ENCODE results near the gene ALDH5A1.

Gene ALDH5A1

GRCh38 chr6:24504287-24504648, 9.5 kb downstream of the ALDH5A1 start:
- Histone ChIP-seq H3K36me3 (ENCODE audit: control insufficient read depth in 2 of 2, insufficient read depth in 1 of 2, low read length in 2 of 2) (peaks cover 14 to 18% of the 10 kb centered on the region in 2 experiments), H3K9me3 (ENCODE audit: control insufficient read depth, insufficient read depth, low read depth, low read length) (no peaks in the 10 kb centered on the region), H3K27ac (ENCODE audit: extremely low read depth, low read depth, low read length) (no peak overlapping the region), H3K4me1 (ENCODE audit: control insufficient read depth, insufficient read depth, low read length) (no peaks in the 10 kb centered on the region), H3K4me3 (ENCODE audit: low read depth, low read length) (no peak overlapping the region)
- POLR2A ChIA-PET, result no interaction called here
- CTCF ChIA-PET, result no interaction called here
- TF ChIP-seq KLF10 (tag by site-specific recombination; IDR thresholded peaks at IDR 0.05) (0 out of 2 replicates have a peak, but pooled peaks have one; percentile 30), ZIC2 (tag by site-specific recombination; IDR thresholded peaks at IDR 0.05) (no peak)

GRCh38 chr6:24504649-24505586, 10.1 kb downstream of the ALDH5A1 start:
- no peak overlapping the region for H3K4me3 ChIP-seq (ENCODE audit: low read depth, low read length)
- peak; percentile 10; the same call in 1 of the 2 replicates for TF ChIP-seq IKZF3 (tag by site-specific recombination; IDR thresholded peaks at IDR 0.05)
- TF ChIP-seq ZNF132 (tag by site-specific recombination; IDR thresholded peaks at IDR 0.05; ENCODE audit: borderline replicate concordance), result no peak
- H3K27ac ChIP-seq (ENCODE audit: extremely low read depth, low read depth, low read length), result no peak overlapping the region
- H3K9me3 ChIP-seq (ENCODE audit: control insufficient read depth, insufficient read depth, low read depth, low read length), result no peaks in the 10 kb centered on the region
- H3K36me3 ChIP-seq (ENCODE audit: control insufficient read depth in 2 of 2, insufficient read depth in 1 of 2, low read length in 2 of 2), result peaks cover 14 to 18% of the 10 kb centered on the region in 2 experiments
- POLR2A ChIA-PET, result no interaction called here
- CTCF ChIA-PET, result no interaction called here
- H3K4me1 ChIP-seq (ENCODE audit: control insufficient read depth, insufficient read depth, low read length), result no peaks in the 10 kb centered on the region

- CTCF ChIA-PET, result no interaction called here
- H3K36me3 ChIP-seq (ENCODE audit: control insufficient read depth in 2 of 2, insufficient read depth in 1 of 2, low read length in 2 of 2), result peaks cover 14 to 18% of the 10 kb centered on the region in 2 experiments
- TF ChIP-seq REST (tag by site-specific recombination; IDR thresholded peaks at IDR 0.05), result no peak
- TF ChIP-seq ZNF391 (tag by site-specific recombination; IDR thresholded peaks at IDR 0.05; ENCODE audit: borderline replicate concordance, low read depth), result no peak
- TF ChIP-seq, protein P1, sequence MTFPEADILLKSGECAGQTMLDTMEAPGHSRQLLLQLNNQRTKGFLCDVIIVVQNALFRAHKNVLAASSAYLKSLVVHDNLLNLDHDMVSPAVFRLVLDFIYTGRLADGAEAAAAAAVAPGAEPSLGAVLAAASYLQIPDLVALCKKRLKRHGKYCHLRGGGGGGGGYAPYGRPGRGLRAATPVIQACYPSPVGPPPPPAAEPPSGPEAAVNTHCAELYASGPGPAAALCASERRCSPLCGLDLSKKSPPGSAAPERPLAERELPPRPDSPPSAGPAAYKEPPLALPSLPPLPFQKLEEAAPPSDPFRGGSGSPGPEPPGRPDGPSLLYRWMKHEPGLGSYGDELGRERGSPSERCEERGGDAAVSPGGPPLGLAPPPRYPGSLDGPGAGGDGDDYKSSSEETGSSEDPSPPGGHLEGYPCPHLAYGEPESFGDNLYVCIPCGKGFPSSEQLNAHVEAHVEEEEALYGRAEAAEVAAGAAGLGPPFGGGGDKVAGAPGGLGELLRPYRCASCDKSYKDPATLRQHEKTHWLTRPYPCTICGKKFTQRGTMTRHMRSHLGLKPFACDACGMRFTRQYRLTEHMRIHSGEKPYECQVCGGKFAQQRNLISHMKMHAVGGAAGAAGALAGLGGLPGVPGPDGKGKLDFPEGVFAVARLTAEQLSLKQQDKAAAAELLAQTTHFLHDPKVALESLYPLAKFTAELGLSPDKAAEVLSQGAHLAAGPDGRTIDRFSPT (tag by site-specific recombination; IDR thresholded peaks at IDR 0.05), result no peak
- TF ChIP-seq ZNF621 (tag by site-specific recombination; IDR thresholded peaks at IDR 0.05), result no peak
- TF ChIP-seq, protein P2, sequence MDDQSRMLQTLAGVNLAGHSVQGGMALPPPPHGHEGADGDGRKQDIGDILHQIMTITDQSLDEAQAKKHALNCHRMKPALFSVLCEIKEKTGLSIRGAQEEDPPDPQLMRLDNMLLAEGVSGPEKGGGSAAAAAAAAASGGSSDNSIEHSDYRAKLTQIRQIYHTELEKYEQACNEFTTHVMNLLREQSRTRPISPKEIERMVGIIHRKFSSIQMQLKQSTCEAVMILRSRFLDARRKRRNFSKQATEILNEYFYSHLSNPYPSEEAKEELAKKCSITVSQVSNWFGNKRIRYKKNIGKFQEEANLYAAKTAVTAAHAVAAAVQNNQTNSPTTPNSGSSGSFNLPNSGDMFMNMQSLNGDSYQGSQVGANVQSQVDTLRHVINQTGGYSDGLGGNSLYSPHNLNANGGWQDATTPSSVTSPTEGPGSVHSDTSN (CRISPR knock-in tag; IDR thresholded peaks at IDR 0.05), result no peak
- no peak for TF ChIP-seq ZFP41 (tag by site-specific recombination; IDR thresholded peaks at IDR 0.05; ENCODE audit: borderline replicate concordance)
- no peak for TF ChIP-seq SETDB1 (IDR thresholded peaks at IDR 0.05; ENCODE audit: insufficient read length, low read length)
- TF ChIP-seq, protein P3, sequence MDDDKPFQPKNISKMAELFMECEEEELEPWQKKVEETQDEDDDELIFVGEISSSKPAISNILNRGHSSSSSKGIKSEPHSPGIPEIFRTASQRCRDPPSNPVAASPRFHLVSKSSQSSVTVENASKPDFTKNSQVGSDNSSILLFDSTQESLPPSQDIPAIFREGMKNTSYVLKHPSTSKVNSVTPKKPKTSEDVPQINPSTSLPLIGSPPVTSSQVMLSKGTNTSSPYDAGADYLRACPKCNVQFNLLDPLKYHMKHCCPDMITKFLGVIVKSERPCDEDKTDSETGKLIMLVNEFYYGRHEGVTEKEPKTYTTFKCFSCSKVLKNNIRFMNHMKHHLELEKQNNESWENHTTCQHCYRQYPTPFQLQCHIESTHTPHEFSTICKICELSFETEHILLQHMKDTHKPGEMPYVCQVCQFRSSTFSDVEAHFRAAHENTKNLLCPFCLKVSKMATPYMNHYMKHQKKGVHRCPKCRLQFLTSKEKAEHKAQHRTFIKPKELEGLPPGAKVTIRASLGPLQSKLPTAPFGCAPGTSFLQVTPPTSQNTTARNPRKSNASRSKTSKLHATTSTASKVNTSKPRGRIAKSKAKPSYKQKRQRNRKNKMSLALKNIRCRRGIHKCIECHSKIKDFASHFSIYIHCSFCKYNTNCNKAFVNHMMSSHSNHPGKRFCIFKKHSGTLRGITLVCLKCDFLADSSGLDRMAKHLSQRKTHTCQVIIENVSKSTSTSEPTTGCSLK (tag by site-specific recombination; IDR thresholded peaks at IDR 0.05), result no peak
- no peak for TF ChIP-seq KLF9 (tag by site-specific recombination; IDR thresholded peaks at IDR 0.05; ENCODE audit: low read depth)
- no peak for TF ChIP-seq ZNF791 (tag by site-specific recombination; IDR thresholded peaks at IDR 0.05)
- TF ChIP-seq ZNF549 (tag by site-specific recombination; IDR thresholded peaks at IDR 0.05), result no peak
- no peak for TF ChIP-seq ZNF335 (tag by site-specific recombination; conservative IDR thresholded peaks at IDR 0.05)
- TF ChIP-seq YY1 (tag by site-specific recombination; IDR thresholded peaks at IDR 0.05), result no peak
- no peak for TF ChIP-seq ZNF24 (tag by site-specific recombination; IDR thresholded peaks at IDR 0.05)
- TF ChIP-seq ZBTB48 (tag by site-specific recombination; IDR thresholded peaks at IDR 0.05), result no peak
- TF ChIP-seq ZNF121 (tag by site-specific recombination; IDR thresholded peaks at IDR 0.05), result no peak
- no peak for TF ChIP-seq SP3 (tag by site-specific recombination; IDR thresholded peaks at IDR 0.05)
Measured at GRCh38 chr6:24506814-24507520, 12.2 kb downstream of the ALDH5A1 start.

More at GRCh38 chr6:24506814-24507520, 12.2 kb downstream of the ALDH5A1 start:
- H3K4me1 ChIP-seq (ENCODE audit: control insufficient read depth, insufficient read depth, low read length), result no peaks in the 10 kb centered on the region
- no peak overlapping the region for H3K4me3 ChIP-seq (ENCODE audit: low read depth, low read length)
- POLR2A ChIA-PET, result no interaction called here
- no peaks in the 10 kb centered on the region for H3K9me3 ChIP-seq (ENCODE audit: control insufficient read depth, insufficient read depth, low read depth, low read length)
- H3K27ac ChIP-seq (ENCODE audit: extremely low read depth, low read depth, low read length), result no peak overlapping the region

All from HEK293 (cell line).